ENCODE results near the gene TP53BP2.
"Not testable (repeated sequence)": the region's sequence is repeated elsewhere in the genome, so short reads cannot be mapped to it uniquely, and the experiment has no call there.

The TP53BP2 gene

DNA sequence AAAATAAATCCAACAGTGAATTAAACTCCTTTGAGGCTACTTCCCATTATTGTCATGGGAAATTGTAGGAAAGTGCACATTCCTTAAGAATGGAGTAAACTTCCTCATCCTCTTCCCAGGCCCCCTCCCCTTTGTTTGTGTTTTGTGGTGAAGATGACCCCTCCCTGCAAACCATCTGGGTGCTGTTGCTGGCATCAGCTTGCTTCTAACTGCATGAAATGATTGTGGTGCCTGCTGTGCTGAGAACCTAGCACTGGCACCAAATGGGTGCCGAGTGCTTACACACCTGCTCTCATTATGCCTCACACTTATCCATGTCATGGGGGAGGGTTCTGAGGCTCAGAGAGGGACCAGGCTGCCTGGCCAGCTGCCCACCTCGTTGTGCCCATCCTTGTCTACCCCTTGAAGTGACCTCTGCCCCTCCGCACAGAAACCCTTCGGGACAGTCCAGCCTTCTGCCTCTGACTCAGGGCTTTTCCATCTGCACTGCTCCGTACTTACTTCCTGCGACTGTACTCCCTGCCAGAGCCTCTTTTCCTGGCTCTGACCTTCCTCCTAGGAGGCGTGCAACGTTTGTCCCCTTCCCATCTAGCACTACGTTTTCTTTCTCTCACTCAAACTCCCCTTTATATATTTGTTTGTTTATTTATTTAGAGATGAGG is 102.8 kb downstream of the TP53BP2 start:
- H3K79me2 ChIP-seq (ENCODE audit: insufficient read depth, low read length): no peaks in the 10 kb centered on the region

DNA sequence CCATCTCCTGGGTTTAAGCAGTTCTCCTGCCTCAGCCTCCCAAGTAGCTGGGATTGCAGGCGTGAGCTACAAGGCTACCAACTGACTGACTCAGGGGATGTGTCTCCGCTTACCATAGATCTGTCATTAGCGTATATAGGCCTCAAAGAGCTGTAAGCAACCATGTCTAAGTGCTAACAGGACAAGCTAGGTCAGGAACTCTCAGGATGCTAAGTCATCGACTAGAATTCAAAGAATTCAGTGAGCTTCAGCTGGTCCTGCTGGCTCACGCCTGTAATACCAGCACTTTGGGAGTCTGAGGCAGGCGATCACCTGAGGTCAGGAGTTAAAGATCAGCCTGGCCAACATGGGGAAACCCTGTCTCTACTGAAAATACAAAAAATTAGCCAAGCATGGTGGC is 103.9 kb downstream of the TP53BP2 start:
- H3K4me3 ChIP-seq (ENCODE audit: low read depth in 1 of 2, low read length in 2 of 2): no peak overlapping the region
- no peaks in the 10 kb centered on the region for H4K20me1 ChIP-seq (ENCODE audit: insufficient read depth, low read length)
- H3K4me2 ChIP-seq (ENCODE audit: insufficient read depth, low read length): no peak overlapping the region
- H3K79me2 ChIP-seq (ENCODE audit: insufficient read depth, low read length): no peaks in the 10 kb centered on the region
- H3K27ac ChIP-seq (ENCODE audit: low read length): no peak overlapping the region
- H3K9me3 ChIP-seq (ENCODE audit: insufficient read depth, low read length, severe bottlenecking): no peaks in the 10 kb centered on the region
- TF ChIP-seq, protein P1, sequence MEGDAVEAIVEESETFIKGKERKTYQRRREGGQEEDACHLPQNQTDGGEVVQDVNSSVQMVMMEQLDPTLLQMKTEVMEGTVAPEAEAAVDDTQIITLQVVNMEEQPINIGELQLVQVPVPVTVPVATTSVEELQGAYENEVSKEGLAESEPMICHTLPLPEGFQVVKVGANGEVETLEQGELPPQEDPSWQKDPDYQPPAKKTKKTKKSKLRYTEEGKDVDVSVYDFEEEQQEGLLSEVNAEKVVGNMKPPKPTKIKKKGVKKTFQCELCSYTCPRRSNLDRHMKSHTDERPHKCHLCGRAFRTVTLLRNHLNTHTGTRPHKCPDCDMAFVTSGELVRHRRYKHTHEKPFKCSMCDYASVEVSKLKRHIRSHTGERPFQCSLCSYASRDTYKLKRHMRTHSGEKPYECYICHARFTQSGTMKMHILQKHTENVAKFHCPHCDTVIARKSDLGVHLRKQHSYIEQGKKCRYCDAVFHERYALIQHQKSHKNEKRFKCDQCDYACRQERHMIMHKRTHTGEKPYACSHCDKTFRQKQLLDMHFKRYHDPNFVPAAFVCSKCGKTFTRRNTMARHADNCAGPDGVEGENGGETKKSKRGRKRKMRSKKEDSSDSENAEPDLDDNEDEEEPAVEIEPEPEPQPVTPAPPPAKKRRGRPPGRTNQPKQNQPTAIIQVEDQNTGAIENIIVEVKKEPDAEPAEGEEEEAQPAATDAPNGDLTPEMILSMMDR (IDR thresholded peaks at IDR 0.05; ENCODE audit: borderline replicate concordance, extremely low read depth, low read length, poor library complexity, severe bottlenecking): no peak
- no peak for TF ChIP-seq EZH2 (IDR thresholded peaks at IDR 0.05; ENCODE audit: borderline replicate concordance, low read depth, low read length, severe bottlenecking)
- no peaks in the 10 kb centered on the region for H3K4me1 ChIP-seq (ENCODE audit: insufficient read depth, low read length)
- H3K27me3 ChIP-seq (ENCODE audit: insufficient read depth, low read length, poor library complexity): peaks cover 4% of the 10 kb centered on the region
- DNase-seq: no peak
- H2AFZ ChIP-seq (ENCODE audit: low read depth, low read length): no peak overlapping the region
- no peak overlapping the region for H3K9ac ChIP-seq (ENCODE audit: low read depth, low read length)
- no peak for ATAC-seq (ENCODE audit: insufficient read depth, low read depth)
- H3K36me3 ChIP-seq (ENCODE audit: insufficient read depth, low read length): no peaks in the 10 kb centered on the region

More for the DNA sequence above, 102.8 kb downstream of the TP53BP2 start:
- peaks cover 4% of the 10 kb centered on the region for H3K27me3 ChIP-seq (ENCODE audit: insufficient read depth, low read length, poor library complexity)
- no peaks in the 10 kb centered on the region for H3K4me1 ChIP-seq (ENCODE audit: insufficient read depth, low read length)
- no peak overlapping the region for H3K4me2 ChIP-seq (ENCODE audit: insufficient read depth, low read length)
- no peaks in the 10 kb centered on the region for H4K20me1 ChIP-seq (ENCODE audit: insufficient read depth, low read length)
- H2AFZ ChIP-seq (ENCODE audit: low read depth, low read length): no peak overlapping the region
- TF ChIP-seq, protein P1 (IDR thresholded peaks at IDR 0.05; ENCODE audit: borderline replicate concordance, extremely low read depth, low read length, poor library complexity, severe bottlenecking): no peak
- no peak for TF ChIP-seq EZH2 (IDR thresholded peaks at IDR 0.05; ENCODE audit: borderline replicate concordance, low read depth, low read length, severe bottlenecking)
- ATAC-seq (ENCODE audit: insufficient read depth, low read depth) (no peak), DNase-seq (no peak)
- no peaks in the 10 kb centered on the region for H3K9me3 ChIP-seq (ENCODE audit: insufficient read depth, low read length, severe bottlenecking)
- no peak overlapping the region for H3K27ac ChIP-seq (ENCODE audit: low read length)
- H3K4me3 ChIP-seq (ENCODE audit: low read depth in 1 of 2, low read length in 2 of 2): no peak overlapping the region
- H3K36me3 ChIP-seq (ENCODE audit: insufficient read depth, low read length): no peaks in the 10 kb centered on the region
- H3K9ac ChIP-seq (ENCODE audit: low read depth, low read length): no peak overlapping the region

GRCh38 chr1:223740038-223740736 is 105.6 kb downstream of the TP53BP2 start:
- not testable (repeated sequence) for H3K4me1 ChIP-seq (ENCODE audit: insufficient read depth, low read length); DNase-seq; H3K27ac ChIP-seq (ENCODE audit: low read length); H3K79me2 ChIP-seq (ENCODE audit: insufficient read depth, low read length); H3K9ac ChIP-seq (ENCODE audit: low read depth, low read length); ATAC-seq (ENCODE audit: insufficient read depth, low read depth); H4K20me1 ChIP-seq (ENCODE audit: insufficient read depth, low read length); H2AFZ ChIP-seq (ENCODE audit: low read depth, low read length); H3K4me2 ChIP-seq (ENCODE audit: insufficient read depth, low read length); H3K9me3 ChIP-seq (ENCODE audit: insufficient read depth, low read length, severe bottlenecking); H3K4me3 ChIP-seq (ENCODE audit: low read depth in 1 of 2, low read length in 2 of 2); H3K27me3 ChIP-seq (ENCODE audit: insufficient read depth, low read length, poor library complexity); H3K36me3 ChIP-seq (ENCODE audit: insufficient read depth, low read length)

DNA sequence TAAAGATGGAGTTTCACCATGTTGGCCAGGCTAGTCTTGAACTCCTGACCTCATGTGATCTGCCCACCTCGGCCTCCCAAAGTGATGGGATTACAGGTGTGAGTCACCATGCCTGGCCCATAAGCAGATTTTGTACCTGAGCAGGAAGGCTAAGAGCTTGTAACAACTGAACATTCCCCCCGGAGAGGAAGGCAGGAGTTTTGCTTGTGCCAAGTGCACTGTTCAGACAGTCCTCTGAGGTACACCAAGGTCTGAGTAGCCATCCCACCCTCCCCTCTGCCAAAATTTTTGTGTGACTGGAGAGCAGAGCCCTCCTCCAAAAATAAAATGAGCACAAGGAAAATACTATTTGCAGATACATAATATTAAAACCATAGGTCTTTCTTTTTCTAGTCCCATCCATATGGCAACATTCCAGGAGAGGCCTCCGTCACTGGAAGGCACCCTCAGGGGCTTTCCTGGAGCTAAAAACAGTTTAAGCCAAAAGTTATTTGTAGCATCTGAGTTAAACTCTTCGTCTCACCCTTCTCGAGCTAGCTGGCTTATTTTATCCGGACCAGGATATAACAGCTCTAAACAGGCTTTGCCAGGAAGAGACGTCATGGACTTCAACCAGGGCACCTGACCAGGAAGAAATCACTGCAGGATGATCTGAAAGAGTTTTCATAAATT is 106.2 kb downstream of the TP53BP2 start:
- no peaks in the 10 kb centered on the region for H3K4me1 ChIP-seq (ENCODE audit: insufficient read depth, low read length)
- no peak overlapping the region for H3K27ac ChIP-seq (ENCODE audit: low read length)
- TF ChIP-seq, protein P1 (IDR thresholded peaks at IDR 0.05; ENCODE audit: borderline replicate concordance, extremely low read depth, low read length, poor library complexity, severe bottlenecking): no peak
- TF ChIP-seq EZH2 (IDR thresholded peaks at IDR 0.05; ENCODE audit: borderline replicate concordance, low read depth, low read length, severe bottlenecking): no peak
- H3K79me2 ChIP-seq (ENCODE audit: insufficient read depth, low read length): no peaks in the 10 kb centered on the region
- DNase-seq (no peak), ATAC-seq (ENCODE audit: insufficient read depth, low read depth) (no peak)
- H2AFZ ChIP-seq (ENCODE audit: low read depth, low read length): no peak overlapping the region
- H3K9ac ChIP-seq (ENCODE audit: low read depth, low read length): no peak overlapping the region
- H3K4me3 ChIP-seq (ENCODE audit: low read depth in 1 of 2, low read length in 2 of 2): no peak overlapping the region
- no peak overlapping the region for H3K4me2 ChIP-seq (ENCODE audit: insufficient read depth, low read length)
- no peaks in the 10 kb centered on the region for H3K9me3 ChIP-seq (ENCODE audit: insufficient read depth, low read length, severe bottlenecking)
- no peaks in the 10 kb centered on the region for H3K36me3 ChIP-seq (ENCODE audit: insufficient read depth, low read length)
- H3K27me3 ChIP-seq (ENCODE audit: insufficient read depth, low read length, poor library complexity): peaks cover 4% of the 10 kb centered on the region
- no peaks in the 10 kb centered on the region for H4K20me1 ChIP-seq (ENCODE audit: insufficient read depth, low read length)
